DMS114 treated with DMSO at 0.1 percent for 48 hours (cell line): Measurements from ENCODE around the gene RPRD1A.
"Not testable (repeated sequence)": the region's sequence is repeated elsewhere in the genome, so short reads cannot be mapped to it uniquely, and the experiment has no call there.

Source experiments
- DNase-seq: peaks from one replicate; lab custom pipeline; 2025; ENCODE audit not compliant: unreplicated experiment; lab: John Stamatoyannopoulos, UW

Gene RPRD1A

DNA sequence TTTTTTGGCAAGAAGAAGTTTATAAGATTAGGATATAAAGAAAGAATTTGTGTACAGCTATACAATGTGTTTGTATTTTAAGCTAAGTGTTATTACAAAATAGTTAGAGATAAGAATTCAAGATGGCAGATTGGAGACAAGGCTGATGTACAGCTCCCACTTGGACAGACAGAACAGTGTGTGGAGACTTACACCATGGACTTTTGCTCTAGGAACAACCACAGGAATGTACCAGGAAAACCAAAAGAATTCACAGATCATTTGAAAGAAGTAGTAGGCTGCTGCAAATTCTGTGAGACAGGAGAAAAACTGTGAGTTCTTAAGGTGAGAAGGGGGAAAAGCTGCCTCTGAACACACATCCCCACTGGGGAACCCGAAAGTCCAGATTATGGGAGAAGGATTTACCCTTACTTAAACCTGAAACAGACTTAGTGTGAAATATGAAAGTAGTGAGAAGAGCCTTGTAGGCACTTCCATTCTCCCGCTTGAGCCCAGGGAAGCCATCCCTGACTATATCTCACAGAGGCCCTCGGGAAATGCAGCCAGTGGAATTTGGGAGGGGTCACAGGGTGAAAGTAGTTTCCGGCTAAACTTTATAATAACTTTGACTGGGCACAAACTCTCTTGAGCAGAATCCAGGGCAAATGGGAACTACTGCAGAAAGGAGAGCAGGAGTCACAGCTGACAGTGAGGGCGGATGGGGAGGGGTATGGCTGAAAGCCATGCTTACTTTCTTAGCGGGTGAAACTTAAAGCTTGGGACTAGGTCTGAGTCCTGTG is 11.6 kb upstream of the RPRD1A start:
- DNase-seq: no peak

DNA sequence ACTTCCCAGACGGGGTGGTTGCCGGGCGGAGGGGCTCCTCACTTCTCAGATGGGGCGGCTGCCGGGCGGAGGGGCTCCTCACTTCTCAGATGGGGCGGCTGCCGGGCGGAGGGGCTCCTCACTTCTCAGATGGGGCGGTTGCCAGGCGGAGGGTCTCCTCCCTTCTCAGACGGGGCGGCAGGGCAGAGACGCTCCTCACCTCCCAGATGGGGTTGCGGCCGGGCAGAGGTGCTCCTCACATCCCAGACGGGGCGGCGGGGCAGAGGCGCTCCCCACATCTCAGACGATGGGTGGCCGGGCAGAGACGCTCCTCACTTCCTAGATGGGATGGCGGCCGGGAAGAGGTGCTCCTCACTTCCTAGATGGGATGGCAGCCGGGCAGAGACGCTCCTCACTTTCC is 10.4 kb upstream of the RPRD1A start:
- DNase-seq: not testable (repeated sequence)

DNA sequence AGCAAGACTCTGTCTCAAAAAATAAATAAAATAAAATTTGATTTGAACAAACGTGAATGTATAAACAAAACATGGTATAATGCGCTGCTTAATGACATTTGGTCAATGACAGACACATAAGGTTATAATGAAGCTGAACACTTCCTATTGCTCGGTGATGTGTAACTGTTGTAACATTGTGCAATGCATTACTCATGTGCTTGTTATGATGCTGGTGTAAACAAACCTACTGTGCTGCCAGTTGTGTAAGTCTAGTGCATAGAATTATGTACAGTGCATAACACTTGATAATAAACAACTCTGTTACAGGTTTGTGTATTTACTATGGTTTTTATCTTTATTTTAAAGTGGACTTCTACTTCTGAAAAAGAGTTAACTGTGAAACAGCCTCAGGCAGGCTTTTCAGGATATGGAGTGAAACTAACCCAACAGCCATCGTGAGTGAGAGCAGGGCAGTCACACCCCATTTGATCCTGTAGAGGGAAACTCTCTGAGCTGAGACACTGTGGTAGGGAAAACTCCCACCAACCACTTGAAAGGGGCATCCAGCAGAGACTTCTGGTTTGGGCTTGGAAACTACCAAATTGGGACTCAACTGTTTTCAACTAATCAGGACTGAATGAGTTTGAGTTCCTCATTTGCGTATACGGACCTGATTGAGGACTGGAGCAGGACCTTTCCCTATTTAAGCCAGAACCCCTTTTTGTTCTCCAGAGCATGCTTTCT is 8.7 kb upstream of the RPRD1A start:
- no peak for DNase-seq

DNA sequence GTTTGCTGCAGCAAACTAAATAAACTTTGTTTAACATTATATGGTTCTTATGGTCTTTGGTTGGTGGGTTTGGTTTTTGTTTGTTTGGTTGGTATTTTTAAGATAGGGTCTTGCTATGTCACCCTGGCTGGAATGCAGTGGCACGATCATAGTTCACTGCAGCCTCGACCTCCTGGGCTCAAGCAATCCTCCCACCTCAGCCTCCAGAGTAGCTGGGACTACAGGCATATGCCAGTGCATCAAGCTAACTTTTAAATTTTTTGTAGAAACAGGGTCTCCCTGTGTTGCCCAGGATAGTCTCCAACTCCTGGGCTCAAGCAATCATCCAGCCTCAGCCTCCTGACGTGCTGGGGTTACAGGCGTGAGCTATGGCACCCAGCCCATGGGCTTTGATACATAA is 7.1 kb upstream of the RPRD1A start:
- no peak for DNase-seq

DNA sequence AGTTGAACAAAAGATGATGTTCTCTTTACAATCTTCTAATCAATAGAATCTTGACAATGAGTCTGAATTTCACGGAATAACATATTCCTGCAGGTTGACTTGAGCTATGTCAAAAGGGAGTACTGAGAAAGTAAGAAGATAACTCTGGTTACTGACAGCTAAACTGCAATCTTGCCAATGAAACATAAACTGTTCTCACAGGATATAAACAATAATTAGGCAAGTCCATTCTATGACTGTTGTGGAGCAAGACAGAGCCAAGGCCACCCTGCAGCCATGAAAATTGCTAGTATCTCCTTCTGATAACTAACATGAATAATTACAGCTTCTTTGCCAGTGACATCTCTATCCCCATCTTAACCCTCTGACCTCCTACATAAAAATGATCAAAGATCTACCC is 6.3 kb upstream of the RPRD1A start:
- DNase-seq: no peak

DNA sequence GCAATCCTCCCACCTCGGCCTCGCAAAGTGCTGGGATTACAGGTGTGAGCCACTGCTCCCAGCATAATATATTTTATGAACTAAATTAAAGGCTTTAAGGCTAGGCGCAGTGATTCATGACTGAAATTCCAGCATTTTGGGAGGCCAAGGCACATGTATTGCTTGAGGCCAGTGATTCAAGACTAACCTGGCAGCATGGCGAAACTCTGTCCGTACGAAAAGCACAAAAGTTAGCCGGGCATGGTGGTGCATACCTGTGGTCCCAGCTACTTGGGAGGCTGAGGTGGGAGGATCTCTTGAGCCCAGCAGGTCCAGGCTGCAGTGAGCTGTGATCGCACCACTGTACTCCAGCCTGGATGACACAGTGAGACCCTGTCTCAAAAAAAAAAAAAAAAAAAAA is 5.0 kb upstream of the RPRD1A start:
- not testable (repeated sequence) for DNase-seq

DNA sequence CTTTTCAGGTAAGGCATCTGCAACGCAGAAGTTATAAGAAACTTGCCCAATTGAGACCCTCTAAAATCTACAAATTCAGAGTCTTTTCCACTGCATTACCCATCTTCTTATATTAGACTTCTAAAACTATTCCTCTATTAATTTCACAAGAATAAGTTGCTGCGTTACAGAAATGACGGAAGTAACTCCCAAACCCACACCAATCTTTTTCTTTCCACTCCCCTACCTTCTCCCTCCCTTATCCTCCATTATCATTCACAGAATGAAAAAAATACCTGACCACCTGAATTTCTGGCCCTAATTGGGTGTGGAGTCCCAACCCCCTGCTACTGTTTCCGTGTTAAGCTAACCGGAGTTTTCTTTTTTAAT is 689 bp downstream of the RPRD1A start:
- no peak for DNase-seq

DNA sequence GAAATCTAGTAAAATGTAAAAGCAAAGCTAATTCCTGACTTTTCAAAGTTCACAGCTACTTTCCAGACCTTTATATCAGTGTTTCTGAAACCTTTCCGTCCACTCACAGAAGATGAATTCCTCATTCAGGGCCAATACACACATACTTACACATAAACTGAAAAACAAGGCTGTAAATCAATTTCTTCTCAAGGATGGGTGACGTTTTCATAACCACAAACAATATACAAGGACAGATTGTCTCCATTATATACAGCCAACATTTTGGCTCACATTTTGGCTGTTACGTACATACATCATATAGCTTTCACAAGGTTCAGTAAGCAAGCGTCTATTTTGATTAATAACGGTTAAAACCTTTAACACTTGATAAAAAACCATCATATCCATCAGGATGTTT is 1.4 kb downstream of the RPRD1A start:
- no peak for DNase-seq

DNA sequence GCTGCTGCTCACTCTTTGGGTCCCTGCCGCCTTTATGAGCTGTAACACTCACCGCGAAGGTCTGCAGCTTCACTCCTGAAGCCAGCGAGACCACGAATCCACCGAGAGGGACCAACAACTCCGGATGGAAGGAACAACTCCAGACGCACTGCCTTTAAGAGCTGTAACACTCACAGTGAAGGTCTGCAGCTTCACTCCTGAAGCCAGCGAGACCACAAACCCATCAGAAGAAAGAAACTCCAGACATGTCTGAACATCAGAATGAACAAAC is 2.6 kb downstream of the RPRD1A start:
- not testable (repeated sequence) for DNase-seq

DNA sequence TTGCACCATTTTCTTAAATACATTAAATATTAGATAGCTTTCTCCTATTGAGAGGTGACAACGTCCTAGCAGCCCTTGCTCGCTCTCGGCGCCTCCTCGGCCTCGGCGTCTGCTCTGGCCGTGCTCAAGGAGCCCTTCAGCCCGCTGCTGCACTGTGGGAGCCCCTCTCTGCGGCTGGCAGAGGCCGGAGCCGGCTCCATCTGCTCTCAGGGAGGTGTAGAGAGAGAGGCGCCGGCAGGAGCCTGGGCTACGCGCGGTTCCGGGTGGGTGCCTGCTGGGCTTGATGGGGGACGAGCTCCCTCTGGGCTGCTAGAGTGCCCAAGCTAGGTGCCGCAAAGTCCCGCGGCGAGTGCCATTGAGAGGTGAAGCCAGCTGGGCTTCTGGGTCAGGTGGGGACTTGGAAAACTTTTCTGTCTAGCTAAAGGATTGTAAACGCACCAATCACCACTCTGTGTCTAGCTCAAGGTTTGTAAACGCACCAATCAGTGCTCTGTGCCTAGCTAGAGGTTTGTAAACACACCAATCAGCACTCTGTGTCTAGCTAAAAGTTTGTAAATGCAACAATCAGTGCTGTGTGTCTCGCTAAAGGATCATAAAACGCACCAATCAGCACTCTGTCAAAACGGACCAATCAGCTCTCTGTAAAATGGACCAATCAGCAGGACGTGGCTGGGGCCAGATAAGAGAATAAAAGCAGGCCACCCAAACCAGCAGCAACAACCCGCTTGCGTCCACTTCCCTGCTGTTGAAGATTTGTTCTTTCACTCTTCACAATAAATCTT is 3.1 kb downstream of the RPRD1A start:
- DNase-seq: no peak

DNA sequence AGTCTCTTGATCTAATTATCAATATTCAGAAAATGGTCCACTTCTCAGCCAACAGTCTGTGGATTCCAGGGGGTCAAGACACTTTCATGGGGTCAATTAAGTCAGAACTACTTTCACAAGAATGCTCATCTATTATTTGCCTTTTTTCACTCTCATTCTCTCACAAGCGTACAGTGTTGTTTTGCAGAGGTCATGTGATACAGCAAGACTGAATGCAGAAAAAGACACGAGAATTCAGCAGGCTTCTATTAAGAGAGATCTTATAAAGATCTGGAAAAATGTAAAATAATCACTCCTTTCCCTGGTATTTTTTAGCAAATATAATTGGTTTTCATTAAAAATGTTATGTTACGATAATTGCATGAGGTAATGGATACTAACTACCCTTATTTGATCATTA is 8.7 kb downstream of the RPRD1A start:
- DNase-seq: no peak

DNA sequence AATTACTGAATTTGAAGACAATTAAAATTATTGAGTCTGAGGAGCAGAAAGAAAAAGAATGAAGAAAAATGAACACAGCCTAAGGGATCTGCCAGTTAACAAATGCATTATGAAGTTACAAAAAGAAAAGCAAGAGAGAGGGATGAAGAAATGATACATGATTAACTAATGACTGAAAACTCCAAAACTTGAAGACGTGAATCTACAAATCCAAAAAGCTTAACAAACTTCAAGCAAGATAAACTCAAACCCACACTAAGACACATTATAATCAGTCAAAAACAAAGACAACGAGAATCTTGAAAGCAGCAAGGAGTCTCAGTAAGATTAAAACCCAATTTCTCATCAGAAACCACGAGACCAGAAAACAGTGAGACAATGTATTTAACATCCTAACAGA is 15.6 kb downstream of the RPRD1A start:
- DNase-seq: no peak

DNA sequence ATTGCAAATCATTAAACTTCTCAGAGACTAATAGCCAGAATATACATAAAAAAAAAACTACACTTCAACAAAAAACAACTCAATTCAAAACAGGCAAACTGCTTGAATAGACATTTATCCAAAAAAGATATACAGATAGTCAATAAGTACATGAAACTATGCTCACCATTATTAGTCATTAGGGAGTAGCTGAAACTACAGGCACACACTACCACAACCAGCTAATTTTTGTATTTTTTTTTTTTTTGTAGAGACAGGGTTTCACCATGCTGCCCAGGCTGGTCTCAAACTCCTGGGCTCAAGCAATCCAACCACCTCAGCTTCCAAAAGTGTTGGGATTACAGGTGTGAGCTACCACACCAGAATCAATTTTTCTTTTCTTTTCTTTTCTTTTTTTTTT is 16.9 kb downstream of the RPRD1A start:
- DNase-seq: no peak

DNA sequence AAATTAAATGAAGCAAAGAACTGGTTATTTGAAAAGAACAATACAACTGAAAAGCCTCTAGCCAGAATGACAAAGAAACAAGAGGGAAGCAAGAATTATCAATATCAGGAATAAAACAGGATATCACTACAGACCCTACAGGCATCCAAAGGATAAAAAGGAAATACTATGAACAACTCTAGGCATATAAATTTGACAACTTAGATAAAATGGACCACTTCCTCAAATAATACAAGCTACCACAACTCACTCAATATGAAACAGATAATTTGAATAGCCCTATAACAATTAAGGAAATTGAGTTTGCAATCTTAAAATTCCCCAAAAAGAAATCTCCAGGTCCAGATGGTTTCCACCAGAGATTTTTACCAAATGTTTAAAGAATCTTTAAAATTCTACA is 19.8 kb downstream of the RPRD1A start:
- DNase-seq: no peak

DNA sequence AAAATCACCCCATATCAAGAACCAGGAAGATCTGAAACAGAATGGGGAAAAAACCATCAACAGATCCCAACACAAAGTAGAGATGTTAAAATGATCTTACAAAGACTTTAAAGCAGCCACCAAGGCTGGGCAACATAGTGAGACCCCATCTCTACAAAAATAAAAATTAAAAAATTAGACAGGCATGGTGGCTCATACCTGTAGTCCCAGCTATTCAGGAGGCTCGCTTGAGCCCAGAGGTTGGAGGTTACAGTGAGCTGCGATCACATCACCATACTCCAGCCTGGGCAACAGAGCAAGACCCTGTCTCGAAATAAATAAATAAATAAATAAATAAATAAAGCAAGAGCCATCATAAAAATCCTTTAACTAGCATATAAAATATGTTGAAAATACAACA is 20.5 kb downstream of the RPRD1A start:
- DNase-seq: no peak

DNA sequence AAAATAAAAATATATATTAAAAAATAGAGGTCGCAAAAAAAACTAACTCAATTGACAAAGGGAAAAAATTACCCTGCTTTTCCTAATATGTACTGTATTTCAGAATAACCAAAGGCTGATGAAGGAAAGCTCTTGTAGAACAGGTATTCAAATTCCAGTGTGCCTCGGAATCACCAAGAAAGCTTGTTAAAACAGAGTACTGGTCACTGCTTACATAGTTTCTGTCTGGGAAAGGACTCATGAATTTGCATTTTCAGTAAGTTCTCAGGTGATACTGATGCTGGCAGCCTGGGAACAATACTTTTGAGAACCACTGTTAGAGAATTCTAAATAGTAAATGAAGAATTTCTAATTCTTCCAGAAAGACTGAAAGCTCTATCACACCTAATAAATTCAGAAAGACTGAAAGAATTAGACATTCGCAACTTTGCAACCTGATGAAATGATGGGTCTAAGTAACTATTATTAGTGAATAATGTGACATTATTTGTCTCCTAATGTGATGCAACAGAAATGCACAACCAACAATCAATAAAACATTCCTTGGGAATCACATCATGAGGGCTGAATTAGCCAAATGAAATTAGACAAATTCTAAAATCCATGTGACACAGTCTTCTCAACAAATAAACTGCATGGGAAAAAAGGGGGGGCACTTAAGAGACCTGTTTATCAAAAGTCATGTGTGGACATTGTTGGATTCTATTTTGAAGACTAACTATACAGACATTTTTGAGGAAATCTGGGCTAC is 21.9 kb downstream of the RPRD1A start:
- DNase-seq: no peak

DNA sequence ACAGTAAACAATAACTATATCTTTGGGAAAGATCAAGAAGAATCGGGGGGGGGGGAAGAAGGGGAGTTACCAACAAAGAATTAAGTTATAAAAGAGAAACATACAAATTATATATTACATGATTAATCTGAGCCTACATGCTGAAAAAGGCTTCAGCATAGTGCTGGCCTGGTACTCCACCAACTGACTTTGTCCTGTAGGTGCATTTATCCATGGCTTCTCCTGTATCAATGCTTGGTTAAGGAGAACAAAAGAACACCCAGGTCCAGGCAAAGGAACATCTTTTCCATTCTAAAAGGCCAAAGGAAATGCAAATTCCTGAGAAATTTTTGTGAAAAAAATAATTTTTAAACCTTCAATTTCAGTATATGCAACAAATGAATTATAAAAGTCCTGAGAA is 24.2 kb downstream of the RPRD1A start:
- no peak for DNase-seq

DNA sequence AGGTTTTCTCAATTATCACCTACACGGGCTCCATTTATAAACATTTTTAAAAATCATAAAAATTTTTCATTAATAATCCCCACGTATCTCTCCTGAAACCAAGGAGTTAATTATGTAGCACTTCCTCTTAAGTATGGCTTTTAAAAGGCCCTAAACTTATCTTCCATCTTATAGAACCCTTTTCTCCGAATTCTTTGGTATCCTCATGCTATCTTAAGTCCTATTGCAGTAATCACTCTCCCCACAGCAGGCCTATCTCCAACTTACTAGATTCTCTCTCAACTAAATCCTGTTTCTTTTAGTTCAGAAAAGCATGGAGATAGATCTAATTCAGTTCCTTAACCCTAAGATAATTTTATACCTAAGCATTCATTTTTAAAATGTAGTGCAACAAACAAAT is 26.2 kb downstream of the RPRD1A start:
- DNase-seq: no peak

DNA sequence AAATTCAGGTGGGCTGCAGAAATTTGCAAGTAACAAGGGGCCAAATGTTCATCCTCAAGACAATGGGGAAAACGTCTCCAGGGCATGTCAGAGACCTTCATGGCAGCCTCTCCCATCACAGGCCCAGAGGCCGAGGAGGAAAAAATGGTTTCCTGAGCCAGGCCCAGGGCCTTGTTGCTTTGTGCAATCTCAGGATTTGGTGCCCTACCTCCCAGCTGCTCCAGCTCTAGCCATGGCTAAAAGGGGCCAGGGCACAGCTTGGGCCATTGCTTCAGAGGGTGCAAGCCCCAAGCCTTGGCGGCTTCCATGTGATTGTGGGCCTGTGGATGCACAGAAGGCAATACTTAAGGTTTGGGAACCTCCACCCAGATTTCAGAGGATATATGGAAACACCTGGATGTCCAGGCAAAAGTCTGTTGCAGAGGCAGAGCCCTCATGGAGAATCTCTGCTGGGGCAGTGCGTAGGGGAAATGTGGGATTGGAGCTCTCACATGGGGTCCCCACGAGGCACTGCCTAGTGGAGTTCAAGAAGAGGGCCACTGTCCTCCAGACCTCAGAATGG is 29.2 kb downstream of the RPRD1A start:
- DNase-seq: no peak

DNA sequence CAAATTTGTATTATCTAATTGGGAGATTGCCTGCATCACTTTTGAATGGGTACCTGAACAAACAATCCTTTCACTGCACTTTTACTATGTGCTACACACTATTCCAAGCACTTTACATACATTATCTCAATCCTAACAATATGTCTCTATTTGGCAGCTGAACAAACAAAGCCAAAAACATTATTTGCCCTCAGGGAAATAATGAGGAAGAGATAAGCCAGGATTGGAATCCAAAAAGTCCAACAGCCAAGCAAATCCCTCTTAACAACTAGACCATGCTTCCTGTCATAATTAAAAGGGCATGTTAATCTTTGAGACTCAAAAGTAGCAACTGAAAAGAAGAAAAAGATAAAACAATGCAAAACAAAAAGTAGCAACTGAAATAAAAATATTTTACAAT is 32.1 kb downstream of the RPRD1A start:
- no peak for DNase-seq

DNA sequence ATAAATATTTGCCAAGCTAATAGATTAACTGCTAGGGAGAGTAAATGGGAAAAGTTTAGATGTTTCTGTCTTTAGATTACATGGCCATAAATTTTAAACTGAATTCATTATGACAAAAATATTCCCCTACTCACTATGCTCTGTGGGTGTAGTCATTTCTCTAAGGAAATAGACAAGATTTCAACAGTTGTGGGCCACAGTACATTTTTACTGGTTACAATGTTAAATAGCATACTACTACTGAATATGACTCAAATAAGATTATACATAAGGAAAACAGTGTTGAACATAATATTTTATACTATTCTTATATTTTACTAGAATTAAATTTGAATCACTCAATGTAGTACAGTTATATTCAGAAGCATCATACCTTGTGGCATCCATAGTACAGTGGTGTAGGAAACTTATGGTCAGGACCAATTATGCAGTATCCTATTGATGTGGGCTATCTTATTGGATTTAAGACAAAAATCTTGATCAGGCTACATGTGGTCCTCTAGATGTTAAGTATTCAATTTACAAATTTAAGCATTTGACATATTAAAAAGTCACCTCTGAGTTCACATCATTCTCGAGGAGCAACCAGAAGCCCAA is 33.0 kb downstream of the RPRD1A start:
- no peak for DNase-seq
